HepG2 (cell line): Measurements from ENCODE around the gene FGF3. TPM values are rescaled to one million over a fixed set of nuclear protein-coding genes. Genes with fewer than 3 reads are reported as not detected.

ENCODE experiments used
- ATAC-seq: fragments of 200-7000 bp; cut with Tn5 transposase; 3 replicates; pipeline ENCODE4 v1.9.1; 2020; ENCODE audit warnings: mild to moderate bottlenecking, moderate library complexity
- BruUV-seq: library from RNA; stranded (reverse); fragments of 400-500 nt; replicated peaks from 2 replicates; lab custom pipeline; 2021; lab: Mats Ljungman, UMichigan
- CTCF ChIA-PET: fragments of 300-600 bp; formaldehyde crosslinking; extraction: SDS; loops from one replicate; lab custom pipeline; 2021; ENCODE audit warnings: low total read pairs, inconsistent platforms, low intra/inter-chr PET ratio; lab: Yijun Ruan, JAX
- POLR2A ChIA-PET: fragments of 350-600 bp; sonication (Branson Sonifier 250); formaldehyde crosslinking; loops from one replicate; lab custom pipeline; 2020; ENCODE audit warnings: antibody characterized with exemption, inconsistent platforms; lab: Yijun Ruan, JAX
- DNase-seq: peaks from one replicate; pipeline ENCODE4 v3.0.0-alpha.2; 2015; ENCODE audit warnings: low spot score
- FAIRE-seq: peaks from 3 replicates; lab custom pipeline; 2011; peaks lifted over from hg19 to GRCh38; lab: Jason Lieb, UNC
- H2AFZ ChIP-seq: one replicate; pipeline ENCODE4 v1.6.1; 2011; ENCODE audit warnings: low read length, inconsistent platforms
- H3K27ac ChIP-seq: fragments of 300-600 bp; 3 replicates; pipeline ENCODE4 v1.8.0; 2011; ENCODE audit warnings: mixed run types, mild to moderate bottlenecking, mixed read lengths, low read length, inconsistent platforms; ENCODE audit not compliant: insufficient read depth; ENCODE audit errors: extremely low read length
- H3K27me3 ChIP-seq, 2 experiments: fragments of 200-600 bp in 1 of 2; 2 replicates in 1 of 2; 3 replicates in 1 of 2; pipeline versions ENCODE4 v1.6.0 to v1.8.0; 2011; ENCODE audit warnings: low read length in 2 of 2, mild to moderate bottlenecking in 2 of 2, moderate library complexity in 2 of 2, inconsistent platforms in 1 of 2; ENCODE audit not compliant: insufficient read depth in 2 of 2, control insufficient read depth in 1 of 2
- H3K36me3 ChIP-seq, 2 experiments: fragments of 200-600 bp in 1 of 2; replicated peaks in 1 of 2; 2 replicates in 1 of 2; 3 replicates in 1 of 2; pipeline versions ENCODE4 v1.5.1 to v1.8.0; 2011; ENCODE audit warnings: low read length in 2 of 2, inconsistent platforms in 1 of 2; ENCODE audit not compliant: insufficient read depth in 2 of 2, control insufficient read depth in 1 of 2
- H3K4me1 ChIP-seq: 2 replicates; pipeline ENCODE4 v1.5.1; 2012; ENCODE audit warnings: low read length, inconsistent platforms; ENCODE audit not compliant: insufficient read depth
- H3K4me2 ChIP-seq: 2 replicates; pipeline ENCODE4 v1.6.0; 2011; ENCODE audit warnings: low read depth, low read length, inconsistent platforms
- H3K4me3 ChIP-seq, 3 experiments: fragments of 200-600 bp in 1 of 3; sonication (generic), shearing (Covaris generic) in 1 of 3; replicated peaks in 1 of 3; 2 replicates each; pipeline ENCODE4 v1.5.1; 2011 to 2016; ENCODE audit warnings: low read length in 3 of 3, inconsistent platforms in 2 of 3, low read depth in 2 of 3, mild to moderate bottlenecking in 2 of 3, control low read depth in 1 of 3, mixed read lengths in 1 of 3; ENCODE audit not compliant: insufficient read depth in 1 of 3
- H3K79me2 ChIP-seq: one replicate; pipeline ENCODE4 v1.6.1; 2011; ENCODE audit warnings: low read length, inconsistent platforms; ENCODE audit not compliant: insufficient read depth
- H3K9ac ChIP-seq: 2 replicates; pipeline ENCODE4 v1.6.0; 2011; ENCODE audit warnings: mild to moderate bottlenecking, low read depth, low read length, inconsistent platforms; ENCODE audit not compliant: insufficient read depth
- H3K9me3 ChIP-seq: 2 replicates; pipeline ENCODE4 v1.5.1; 2012; ENCODE audit warnings: mild to moderate bottlenecking, low read length
- H4K20me1 ChIP-seq: 2 replicates; pipeline ENCODE4 v1.6.0; 2011; ENCODE audit warnings: inconsistent platforms, mild to moderate bottlenecking, low read length, moderate library complexity; ENCODE audit not compliant: insufficient read depth
- CSRNP2 ChIP-seq: sonication (generic); formaldehyde crosslinking; conservative IDR thresholded peaks from 2 replicates; pipeline ENCODE4 v1.8.0; 2022; ENCODE audit warnings: low read depth, missing genetic modification reagents
- ERF ChIP-seq: IDR thresholded peaks from 2 replicates; pipeline ENCODE4 v1.6.1; 2018; ENCODE audit warnings: missing biosample characterization, missing genetic modification reagents
- HHEX ChIP-seq: IDR thresholded peaks from 2 replicates; pipeline ENCODE4 v1.6.1; 2016; ENCODE audit warnings: control low read depth
- MAX ChIP-seq: IDR thresholded peaks from 2 replicates; pipeline ENCODE4 v1.6.1; 2012; ENCODE audit warnings: inconsistent platforms
- MXI1 ChIP-seq: IDR thresholded peaks from 3 replicates; pipeline ENCODE4 v1.6.1; 2012; ENCODE audit warnings: low read depth, low read length, inconsistent platforms, borderline replicate concordance
- ZFP41 ChIP-seq: sonication (generic); formaldehyde crosslinking; IDR thresholded peaks from 2 replicates; pipeline ENCODE4 v1.4.0; 2020; ENCODE audit warnings: mild to moderate bottlenecking, missing genetic modification reagents, borderline replicate concordance
- ZMYM3 ChIP-seq: sonication (generic); formaldehyde crosslinking; IDR thresholded peaks from 2 replicates; pipeline ENCODE4 v1.5.1; 2020; ENCODE audit warnings: mild to moderate bottlenecking, missing genetic modification reagents
- ZSCAN31 ChIP-seq: sonication (generic); formaldehyde crosslinking; IDR thresholded peaks from 2 replicates; pipeline ENCODE4 v1.5.0; 2020; ENCODE audit warnings: low read depth, mild to moderate bottlenecking, missing genetic modification reagents
- WGBS: methylation state at CpG from one replicate; pipeline ENCODE4 v1.1.6; 2017; ENCODE audit warnings: low lambda C conversion rate; 5-methylcytosine and 5-hydroxymethylcytosine counted together
- in situ Hi-C: cut with HindIII; loops from 2 replicates; pipeline ENCODE4 v1.10.0; 2017; ENCODE audit warnings: low pct_unique_long_range_greater_than_20kb; ENCODE audit not compliant: extremely low pct_ligation_motif_present
- intact Hi-C: fragments of 100-400 bp; cut with micrococcal nuclease; formaldehyde crosslinking; loops from one replicate; pipeline ENCODE4 v1.10.0; 2022; ENCODE audit not compliant: unreplicated experiment
- polyA plus RNA-seq, 8 experiments: library from polyadenylated mRNA; depleted of rRNA in 3 of 8; stranded (reverse) in 7 of 8; unstranded in 1 of 8; fragments of >200 nt; fragmentation: Illumina TruSeq in 4 of 8; extraction: Trizol in 4 of 8; gene quantifications; 2 replicates each; pipeline versions ENCODE4 v1.2.1 to v1.2.3, GENCODE V29; 2011 to 2016; ENCODE audit warnings: low read depth in 4 of 8, missing spikeins in 1 of 8, mixed read lengths in 1 of 8; ENCODE audit not compliant: insufficient read depth in 1 of 8
- total RNA-seq, 5 experiments: library from RNA; depleted of rRNA; stranded (reverse); fragments of >200 nt; fragmentation: Illumina TruSeq; extraction: Trizol; gene quantifications; 2 replicates each; pipeline ENCODE4 v1.2.3, GENCODE V29; 2016; ENCODE audit warnings: low read depth in 1 of 5

FGF3 gene
- total and polyA plus RNA-seq, 2 of the 13 experiments (the other 11 are each of a cell fraction or from before 2014, with no cell fraction given): not detected

- Histone ChIP-seq H3K79me2 (no peaks in the 10 kb centered on the region), H3K27me3 (peaks cover 3 to 35% of the 10 kb centered on the region in 2 experiments; a peak in 4 of 5 replicates), H3K4me3 (no peak overlapping the region), H3K4me1 (no peaks in the 10 kb centered on the region), H3K4me2 (no peak overlapping the region), H3K36me3 (no peaks in the 10 kb centered on the region), H2AFZ (no peak overlapping the region), H3K9me3 (no peaks in the 10 kb centered on the region), H3K9ac (no peak overlapping the region)
- CTCF ChIA-PET: no interaction called here
- ATAC-seq (no peak), DNase-seq (no peak)
- intact Hi-C loops (no loop called here), in situ Hi-C loops (no loop called here)
- no TSS peak for BruUV-seq
- POLR2A ChIA-PET: no interaction called here
- WGBS: 4% methylated on average over 8 of the region's 8 CpGs
- no peak for TF ChIP-seq ERF (CRISPR knock-in tag)
- no peak for TF ChIP-seq CSRNP2 (CRISPR knock-in tag)
- no peak for TF ChIP-seq ZMYM3 (CRISPR knock-in tag)
- TF ChIP-seq MXI1: no peak
- no peak for TF ChIP-seq MAX
- no peak for TF ChIP-seq ZFP41 (CRISPR knock-in tag)
- TF ChIP-seq HHEX: no peak
- no peak for TF ChIP-seq ZSCAN31 (CRISPR knock-in tag)
- TF ChIP-seq, all 625 proteins: peak for 0
- no peak for FAIRE-seq
- 0 out of 2 replicates have a peak, but pooled peaks cover 2% of the 10 kb centered on the region for H4K20me1 ChIP-seq
- no peak overlapping the region for H3K27ac ChIP-seq
Measured at GRCh38 chr11:69781241-69781640, 38.0 kb downstream of the FGF3 start.
